Fibroblast of skin of back (primary cell): ENCODE measurements around the gene ENTREP3.

Source experiments
- DNase-seq: peaks from one replicate; pipeline ENCODE4 v3.0.0-alpha.2; 2013

ENTREP3 gene

GRCh38 chr1:155278689-155279160 is 23.4 kb upstream of the ENTREP3 start:
- DNase-seq: no peak

DNA sequence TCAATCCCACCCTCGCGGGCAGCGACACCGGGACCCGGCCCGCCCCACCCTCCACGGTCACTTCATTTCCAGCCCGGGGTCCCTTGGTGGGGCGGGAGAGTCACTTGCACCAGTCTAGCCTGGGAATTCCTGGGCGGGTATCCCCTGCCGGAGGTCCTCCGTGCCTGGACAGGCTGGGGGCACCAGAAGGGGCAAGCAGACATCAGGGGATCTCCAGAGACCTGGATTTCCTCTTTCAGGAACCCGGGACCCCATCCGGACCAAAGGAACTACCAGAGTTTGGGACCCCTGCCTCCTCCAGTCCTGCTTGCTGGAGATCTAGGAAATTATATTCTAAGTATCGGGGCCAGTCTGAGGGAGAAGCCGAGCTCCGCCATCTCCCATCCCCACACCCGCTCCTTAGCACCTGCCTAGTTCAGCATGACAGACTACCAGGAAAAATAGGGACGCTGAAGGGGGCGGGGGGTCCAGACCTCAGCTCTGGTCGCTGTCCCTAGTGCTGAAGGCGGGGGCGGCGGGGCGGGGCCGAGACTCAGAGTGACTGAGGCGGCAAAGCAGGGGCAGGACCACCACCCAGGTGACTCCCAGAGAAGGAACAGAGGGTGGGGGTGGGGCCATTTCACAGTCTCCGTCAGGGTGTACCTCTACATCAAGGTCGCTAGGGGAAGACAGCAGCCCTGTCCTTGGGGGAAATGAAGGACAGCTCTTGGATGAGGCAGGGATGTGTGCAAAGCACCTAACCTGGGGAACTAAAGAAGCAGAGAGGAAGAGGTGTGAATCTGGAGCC is 22.8 kb upstream of the ENTREP3 start:
- peak; percentile 36 for DNase-seq

DNA sequence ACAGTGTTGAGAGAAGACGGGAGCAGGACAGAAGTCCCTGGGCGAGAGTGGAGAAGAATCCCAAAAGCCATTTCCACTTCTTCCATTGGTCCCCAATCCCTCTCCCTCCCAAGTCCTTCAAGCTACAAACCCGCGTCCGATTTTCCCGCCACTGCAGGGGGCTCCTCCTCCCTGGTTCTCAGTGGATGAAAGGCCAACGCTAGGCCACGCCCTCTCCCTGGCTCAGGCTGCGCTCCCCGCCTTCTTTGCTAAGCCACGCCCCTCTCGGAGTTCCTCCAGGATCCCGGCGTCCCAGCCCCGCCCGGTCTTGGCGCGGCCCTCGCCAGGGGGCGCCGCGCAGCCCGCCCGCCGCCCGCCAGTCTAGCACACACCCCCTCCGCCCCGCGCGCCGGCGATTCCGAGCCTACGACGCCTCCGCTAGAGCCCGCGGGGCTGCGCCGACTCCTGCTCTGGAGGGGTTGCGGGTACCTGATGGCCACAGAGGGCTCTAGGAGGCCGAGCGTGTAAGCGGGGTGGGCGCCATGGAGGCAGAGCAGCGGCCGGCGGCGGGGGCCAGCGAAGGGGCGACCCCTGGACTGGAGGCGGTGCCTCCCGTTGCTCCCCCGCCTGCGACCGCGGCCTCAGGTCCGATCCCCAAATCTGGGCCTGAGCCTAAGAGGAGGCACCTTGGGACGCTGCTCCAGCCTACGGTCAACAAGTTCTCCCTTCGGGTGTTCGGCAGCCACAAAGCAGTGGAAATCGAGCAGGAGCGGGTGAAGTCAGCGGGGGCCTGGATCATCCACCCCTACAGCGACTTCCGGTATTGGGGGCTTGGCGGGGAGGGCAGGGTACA is 22.0 kb upstream of the ENTREP3 start, which contains the start of gene HCN3:
HCN3 (plus strand) TSS at position 394 of the 832 bp plus-strand sequence; CDS start at position 522, 128 bp downstream.
- DNase-seq: peak; percentile 94

GRCh38 chr1:155273343-155274245 is 18.3 kb upstream of the ENTREP3 start, which contains the start of gene CLK2:
TSS of gene CLK2 (minus strand) at chr1:155273504. CDS start at chr1:155270977, 2,527 bp downstream.
- DNase-seq: peak; percentile 95

DNA sequence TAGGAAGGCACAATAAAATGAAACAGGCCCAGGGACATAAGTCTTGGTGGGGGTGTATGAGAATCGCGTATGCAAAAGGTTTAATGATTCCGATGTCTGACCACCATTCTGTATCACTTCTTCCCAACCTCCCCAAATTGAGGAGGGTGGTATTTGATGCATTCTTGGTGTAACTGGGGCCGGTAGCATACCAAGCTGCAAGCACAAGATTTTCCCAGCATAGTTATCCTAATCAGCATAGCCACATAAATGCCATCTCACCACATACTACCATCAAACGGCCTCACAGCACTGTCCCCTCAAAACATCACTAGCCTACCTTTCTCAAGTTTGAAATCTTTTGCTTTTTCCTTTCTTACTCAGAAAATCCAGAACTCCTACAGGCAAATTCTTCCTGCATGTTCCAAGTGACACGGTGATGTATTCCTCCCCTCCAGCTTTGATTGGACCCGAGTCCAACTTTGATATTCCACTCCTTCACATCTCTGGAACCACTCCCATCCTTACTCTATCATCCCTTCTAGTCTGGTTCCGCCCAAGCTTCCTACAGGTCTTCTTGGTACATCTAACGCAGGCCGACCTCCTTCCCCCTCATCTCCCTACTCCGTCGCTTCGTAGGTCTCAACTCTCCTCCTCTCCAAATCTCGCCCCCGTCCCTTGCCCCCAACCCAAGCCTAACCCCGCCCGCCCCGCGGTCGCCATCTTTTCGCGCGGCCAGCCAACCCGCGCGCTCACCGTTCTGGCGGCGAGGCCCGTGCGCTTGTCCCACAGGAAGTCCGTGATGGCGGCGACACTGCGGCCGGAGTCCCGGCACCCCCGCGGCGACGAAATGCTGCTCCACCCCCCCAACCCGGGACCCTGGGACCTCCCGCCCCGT is 17.4 kb upstream of the ENTREP3 start:
- peak; percentile 66 for DNase-seq

- DNase-seq: no peak
Measured at GRCh38 chr1:155269381-155269780, 14.1 kb upstream of the ENTREP3 start.

GRCh38 chr1:155268630-155269029 is 13.3 kb upstream of the ENTREP3 start:
- no peak for DNase-seq

DNA sequence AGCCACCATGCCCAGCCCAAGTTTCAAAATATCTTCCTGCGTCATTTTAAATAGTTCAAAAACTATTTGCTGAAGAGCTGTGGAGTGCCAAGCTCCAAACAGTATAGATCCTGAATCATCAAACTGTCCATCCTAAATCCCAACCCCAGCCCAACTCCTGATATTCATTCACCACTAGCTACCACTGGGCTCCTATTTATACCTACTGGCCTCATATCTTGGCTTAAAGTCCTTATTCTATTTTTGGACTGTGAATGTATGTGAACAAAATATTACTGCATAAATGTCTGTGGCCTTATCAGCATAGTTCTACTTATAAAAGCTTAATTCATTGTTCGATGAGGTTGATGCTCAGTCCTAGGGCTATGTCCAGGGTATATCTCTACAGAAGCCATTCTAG is 12.1 kb upstream of the ENTREP3 start:
- no peak for DNase-seq

DNA sequence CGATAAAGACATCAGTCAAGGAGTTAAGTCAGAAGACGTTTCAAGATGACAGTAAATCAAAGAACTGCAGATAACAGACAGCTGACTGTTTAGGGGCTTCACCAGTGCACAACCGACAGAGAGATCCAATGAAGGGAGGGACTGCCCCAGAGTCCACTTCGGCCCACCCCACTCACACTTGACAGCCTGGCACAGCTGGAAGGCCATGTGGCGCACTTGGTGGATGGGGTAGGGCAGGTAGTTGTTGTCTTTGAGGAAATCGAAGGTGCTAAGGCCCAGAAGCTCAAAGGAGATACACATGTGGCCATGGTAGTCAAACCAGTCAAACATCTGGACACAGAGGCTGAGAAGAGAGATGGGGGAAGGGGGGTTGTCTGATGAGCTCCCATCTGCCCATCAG is 11.3 kb upstream of the ENTREP3 start:
- DNase-seq: no peak

DNA sequence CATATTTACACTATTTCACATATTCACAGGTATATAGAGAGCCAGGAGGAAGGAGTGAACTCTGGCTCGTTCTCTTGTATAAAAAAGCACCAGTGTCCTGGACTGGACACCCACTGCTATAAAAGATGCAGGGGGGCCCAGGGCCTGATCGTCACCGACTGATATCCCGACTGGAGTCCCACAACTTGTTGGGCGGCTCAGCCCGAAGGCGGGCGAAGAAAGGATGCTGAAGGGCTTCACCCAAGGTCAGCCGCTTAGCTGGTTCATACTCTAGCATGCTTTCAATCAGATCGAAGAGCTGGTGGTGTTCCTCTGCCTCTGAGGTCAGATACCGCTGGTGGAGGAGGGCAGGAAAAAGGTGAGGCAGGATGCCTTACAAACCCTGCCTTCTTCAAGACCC is 7.8 kb upstream of the ENTREP3 start:
- DNase-seq: no peak

DNA sequence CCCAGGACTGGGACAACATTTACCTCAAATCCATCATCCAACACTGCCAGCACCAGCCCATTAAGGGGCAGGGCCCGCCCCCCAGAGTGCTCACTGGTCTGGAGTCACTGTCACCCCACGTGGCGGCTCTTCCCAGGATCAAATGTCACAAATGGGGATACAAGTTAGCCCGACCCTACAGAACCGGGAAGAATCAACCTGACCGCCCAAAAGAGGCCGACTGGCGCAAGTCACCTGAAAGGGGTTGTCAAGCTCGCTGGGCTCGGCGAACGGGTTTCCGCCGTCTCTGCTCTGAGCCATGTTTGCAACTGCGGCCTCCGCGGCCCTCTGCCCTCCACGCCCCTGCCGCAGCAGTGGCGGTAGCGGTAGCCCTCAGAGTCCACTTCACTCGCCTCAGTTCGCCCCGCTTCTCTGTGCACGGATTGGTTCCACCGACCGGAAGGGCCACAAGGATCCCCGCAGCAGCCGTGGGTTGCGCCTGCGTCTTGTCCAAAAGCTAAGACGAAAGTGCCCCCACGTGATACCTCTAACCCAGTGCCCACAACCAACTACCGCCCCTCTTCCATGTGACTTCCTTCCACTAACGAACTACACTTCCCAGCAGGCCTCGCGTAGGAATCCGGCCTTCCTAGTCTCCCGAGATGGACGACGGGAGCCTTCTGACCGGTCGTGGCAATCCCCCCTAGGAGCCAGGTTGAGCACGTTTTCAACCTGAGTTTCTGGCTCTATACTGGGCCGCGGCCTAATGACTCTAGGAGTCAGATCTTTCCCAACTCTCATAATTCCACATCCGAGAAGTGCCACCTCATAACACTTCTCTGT is 6.8 kb upstream of the ENTREP3 start, which contains the start of gene SCAMP3:
SCAMP3 (minus strand) TSS at position 509 of the 822 bp plus-strand sequence; CDS start at position 300, 209 bp downstream.
- peak; percentile 99 for DNase-seq

DNA sequence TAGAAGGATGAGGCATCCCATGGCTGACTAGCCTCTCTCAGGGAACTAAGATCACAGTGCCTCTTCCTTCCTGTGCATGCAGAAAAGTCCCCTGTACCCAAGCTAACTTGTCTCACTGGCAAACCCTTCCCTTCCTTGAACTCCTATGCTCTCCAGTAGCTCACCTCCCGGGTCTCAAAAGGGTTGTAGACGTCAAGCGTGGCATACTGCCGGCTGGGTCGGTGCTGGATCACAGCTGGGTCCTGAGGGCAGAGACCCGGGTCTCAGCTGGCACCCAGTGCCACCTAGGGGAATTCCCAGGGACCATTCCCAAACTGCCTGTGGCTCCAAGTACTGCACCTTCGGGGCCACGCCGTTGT is 6.2 kb upstream of the ENTREP3 start:
- no peak for DNase-seq

GRCh38 chr1:155260276-155260675 is 5.0 kb upstream of the ENTREP3 start:
- DNase-seq: no peak

GRCh38 chr1:155256058-155256852 is 972 bp upstream of the ENTREP3 start:
- no peak for DNase-seq

- DNase-seq: no peak
Measured at GRCh38 chr1:155254714-155255242, 505 bp downstream of the ENTREP3 start.

- DNase-seq: no peak
Measured at GRCh38 chr1:155254228-155254713, 1.0 kb downstream of the ENTREP3 start.

GRCh38 chr1:155253797-155254196 is 1.5 kb downstream of the ENTREP3 start:
- DNase-seq: no peak

- DNase-seq: no peak
Measured at GRCh38 chr1:155253208-155253607, 2.1 kb downstream of the ENTREP3 start.

DNA sequence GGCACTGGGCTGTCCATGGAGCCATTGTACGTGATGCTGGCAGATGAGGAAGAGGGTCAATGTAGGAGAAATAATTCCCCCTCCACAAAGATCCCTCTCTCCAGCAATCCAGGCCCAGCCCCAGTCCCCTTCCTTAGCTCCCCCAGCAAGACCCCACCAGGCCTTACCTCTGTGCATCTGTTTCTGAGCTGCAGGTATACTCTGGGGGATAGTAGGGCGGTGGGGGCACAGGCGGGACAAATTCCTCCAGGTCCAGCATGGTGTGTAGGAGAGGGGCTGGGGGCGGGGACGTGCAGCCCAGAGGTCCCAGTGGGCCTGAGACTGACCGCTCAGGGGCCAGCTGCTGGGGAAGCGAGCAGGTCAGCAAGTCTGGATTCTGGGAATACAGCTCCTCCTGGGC is 3.7 kb downstream of the ENTREP3 start:
- DNase-seq: no peak
